CD4-positive, alpha-beta T cell treated with Interleukin-4 for 1 hour (primary cell): Measurements from ENCODE around the gene RIN3.

Experiments
- DNase-seq, 2 donors: peaks; one replicate each; pipeline ENCODE4 v3.0.0-alpha.2; 2020 to 2022

The RIN3 gene

DNA sequence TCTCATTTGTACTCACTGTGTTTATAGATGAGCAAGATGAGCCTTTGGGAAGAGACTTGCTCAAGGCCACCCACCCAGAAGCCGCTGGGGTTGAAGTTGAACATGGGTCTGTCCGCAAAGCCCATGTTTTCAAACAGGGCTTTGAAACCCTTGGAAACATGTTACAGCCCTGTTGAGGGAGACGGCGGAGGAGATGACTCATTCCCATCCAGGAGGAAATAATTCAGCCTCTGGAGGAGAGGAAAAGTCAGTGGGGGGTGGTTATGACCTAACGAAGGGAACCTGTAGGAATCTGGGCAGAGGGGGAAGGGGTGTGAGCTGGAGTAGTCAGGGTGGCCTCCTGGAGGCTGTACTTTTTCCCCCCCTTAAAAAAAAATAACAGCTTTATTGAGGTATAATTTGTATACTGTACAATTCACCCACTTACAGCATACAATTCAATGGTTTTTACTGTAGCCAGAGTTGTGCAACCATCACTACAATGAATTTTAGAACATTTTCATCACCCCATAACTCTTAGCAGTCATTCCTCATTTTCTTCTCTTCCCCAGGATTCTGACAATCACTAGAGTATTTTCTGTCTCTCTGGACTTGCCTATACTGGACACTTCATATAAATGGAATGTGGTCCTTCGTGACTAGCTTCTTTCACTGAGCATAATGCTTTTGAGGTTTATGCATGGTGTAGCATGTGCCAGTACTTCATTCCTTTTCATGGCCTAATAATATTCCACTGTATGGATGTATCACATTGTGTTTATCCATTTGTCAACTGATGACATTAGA lies 1.9 kb upstream of the RIN3 start:
- DNase-seq, result no peak

DNA sequence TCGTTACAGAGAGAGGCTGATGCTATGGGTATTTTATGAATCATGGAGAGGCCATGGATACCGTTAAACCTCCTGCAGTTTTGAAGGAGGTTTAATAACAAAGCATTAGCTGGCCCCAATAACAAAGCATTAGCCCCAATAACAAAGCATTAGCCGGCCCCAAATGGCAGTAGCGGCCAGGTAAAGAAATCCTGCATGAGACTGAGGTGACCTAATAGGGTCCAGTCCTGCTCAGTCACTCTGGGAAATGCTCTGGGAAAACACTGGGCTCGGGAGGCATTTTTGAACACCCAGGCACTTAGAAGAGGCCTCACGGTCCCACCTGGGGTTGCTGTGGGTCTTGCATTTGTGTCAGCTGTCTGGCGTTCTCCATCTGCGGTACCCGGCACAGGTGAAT lies 776 bp upstream of the RIN3 start:
- no peak for DNase-seq

DNA sequence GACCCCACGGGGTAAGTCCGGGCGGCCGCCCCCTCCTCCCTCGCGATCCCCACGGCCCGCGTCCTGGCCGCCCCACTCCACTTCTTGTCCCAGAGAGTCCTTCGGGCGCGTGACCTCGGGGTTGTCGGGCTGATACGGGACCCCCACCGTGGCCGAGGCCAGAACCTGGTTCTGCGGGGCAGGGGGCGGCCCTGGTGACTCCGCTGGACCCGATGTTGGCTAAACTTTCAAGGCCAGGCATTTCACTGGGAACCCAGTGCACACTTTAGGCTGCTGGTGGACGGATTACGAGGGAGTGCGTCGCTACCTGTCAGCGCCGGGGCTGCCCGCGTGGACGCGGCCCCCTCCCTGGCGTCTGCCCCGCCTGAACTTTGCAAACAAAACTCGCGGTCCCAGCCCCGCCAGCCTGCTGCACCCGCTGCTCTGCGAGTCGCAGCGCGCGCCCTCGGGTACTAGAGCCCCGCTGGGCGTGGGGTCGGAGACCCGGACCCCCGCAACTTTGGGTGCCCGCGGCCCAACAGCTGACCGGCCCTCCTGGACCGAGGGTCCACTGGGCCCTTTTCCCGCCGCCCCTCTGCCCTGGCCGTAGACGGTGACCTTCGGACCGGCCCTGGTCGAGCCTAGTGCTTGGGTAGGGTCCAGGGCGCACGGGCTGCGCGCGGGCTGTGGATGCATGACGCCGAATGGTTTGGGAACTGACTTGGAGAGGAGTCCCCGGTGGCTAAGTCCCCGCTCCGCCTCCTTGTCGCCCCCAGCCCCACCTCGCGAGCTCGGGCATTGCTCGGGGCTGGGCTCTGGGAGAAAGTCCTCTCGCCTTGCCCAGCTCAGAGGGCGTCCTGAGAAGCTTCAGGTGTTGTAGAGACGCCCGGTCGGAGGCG lies 624 bp downstream of the RIN3 start:
- no peak for DNase-seq

DNA sequence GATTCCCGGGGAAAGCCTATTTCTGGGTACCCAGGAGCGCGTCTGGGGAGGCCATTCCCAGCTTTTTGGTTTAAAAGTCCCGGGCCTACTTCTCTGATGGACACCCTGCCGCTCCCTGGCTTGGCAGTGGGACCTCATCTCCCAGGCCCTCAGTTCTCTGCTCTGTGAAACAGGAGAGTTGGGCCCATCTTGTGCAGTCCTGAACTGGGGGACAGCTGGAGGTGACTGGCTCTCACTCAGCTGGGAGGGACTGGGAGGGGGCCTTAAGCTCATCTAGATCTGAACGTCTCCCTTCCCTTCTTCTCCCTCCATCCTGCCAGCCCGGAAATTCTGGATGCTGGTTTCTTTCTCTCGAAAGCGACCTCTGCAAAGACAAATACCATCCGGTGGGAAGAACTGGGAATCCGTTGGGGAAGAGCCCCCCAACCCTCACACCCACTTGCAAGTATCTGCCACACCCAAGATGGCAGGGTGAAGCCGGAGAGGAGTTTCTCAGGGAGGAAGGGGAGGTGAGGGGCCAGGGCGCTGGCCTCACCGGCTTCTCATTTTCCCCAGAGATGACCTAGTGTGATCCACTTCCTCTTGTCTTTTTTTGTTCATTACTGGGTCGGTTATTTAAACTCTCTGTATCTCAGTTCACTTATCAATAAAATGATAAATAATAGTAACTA lies 1.4 kb downstream of the RIN3 start:
- DNase-seq, result no peak

GRCh38 chr14:92515546-92516343 lies 2.2 kb downstream of the RIN3 start:
- no peak for DNase-seq

GRCh38 chr14:92516344-92516965 lies 2.9 kb downstream of the RIN3 start:
- DNase-seq, result no peak

DNA sequence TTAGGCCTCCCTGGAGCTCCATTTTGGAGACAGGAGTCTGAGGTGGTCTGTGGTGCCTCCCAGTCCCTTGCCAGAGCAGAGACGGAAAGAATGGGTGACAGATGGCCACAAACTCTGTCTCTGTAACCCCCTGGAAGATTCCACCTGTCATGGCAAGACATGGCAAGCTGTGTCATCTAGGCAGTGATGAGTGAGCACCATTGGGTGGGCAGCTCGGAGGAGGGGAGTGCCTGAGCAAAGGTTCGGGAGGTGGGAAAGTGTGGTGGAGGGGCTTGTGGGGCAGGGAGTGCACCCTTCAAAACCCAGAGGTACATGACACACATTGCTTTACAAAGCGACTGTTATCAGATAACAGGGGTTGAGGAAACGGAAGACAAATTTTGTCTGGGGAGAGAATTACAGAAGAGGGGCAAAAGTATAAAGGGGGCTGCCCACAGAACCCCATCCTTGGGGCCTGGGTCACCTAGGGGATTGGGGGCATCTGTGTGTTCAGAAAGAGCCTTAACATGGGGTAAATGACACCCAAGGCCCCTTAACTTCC lies 3.5 kb downstream of the RIN3 start:
- DNase-seq, result no peak

DNA sequence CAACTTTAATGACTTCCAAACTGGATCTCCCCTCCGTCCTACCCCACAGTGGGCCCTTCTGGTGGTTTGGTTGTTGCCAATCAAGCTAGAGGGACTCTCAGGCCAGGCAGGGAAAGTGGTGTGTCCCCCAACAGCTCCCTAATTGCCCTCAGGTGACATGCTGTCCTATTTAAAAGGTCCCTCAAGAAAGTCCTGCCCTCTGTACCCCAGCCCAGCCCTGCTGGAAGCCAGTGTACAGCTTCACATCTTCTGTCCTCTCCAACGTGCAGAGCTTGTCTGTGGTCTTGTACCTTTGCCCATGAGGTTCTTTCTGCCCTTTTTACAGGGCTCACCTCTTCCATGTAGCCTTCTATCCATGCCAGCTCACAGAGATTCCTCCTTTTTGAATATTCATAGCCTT lies 4.2 kb downstream of the RIN3 start:
- DNase-seq, result no peak

GRCh38 chr14:92519246-92520101 lies 5.9 kb downstream of the RIN3 start:
- DNase-seq, result no peak

GRCh38 chr14:92520102-92521057 lies 6.8 kb downstream of the RIN3 start:
- DNase-seq, result peak in 1 of 2 donors; percentile 53

- DNase-seq, result no peak
Measured at GRCh38 chr14:92521058-92521415, 7.5 kb downstream of the RIN3 start.

DNA sequence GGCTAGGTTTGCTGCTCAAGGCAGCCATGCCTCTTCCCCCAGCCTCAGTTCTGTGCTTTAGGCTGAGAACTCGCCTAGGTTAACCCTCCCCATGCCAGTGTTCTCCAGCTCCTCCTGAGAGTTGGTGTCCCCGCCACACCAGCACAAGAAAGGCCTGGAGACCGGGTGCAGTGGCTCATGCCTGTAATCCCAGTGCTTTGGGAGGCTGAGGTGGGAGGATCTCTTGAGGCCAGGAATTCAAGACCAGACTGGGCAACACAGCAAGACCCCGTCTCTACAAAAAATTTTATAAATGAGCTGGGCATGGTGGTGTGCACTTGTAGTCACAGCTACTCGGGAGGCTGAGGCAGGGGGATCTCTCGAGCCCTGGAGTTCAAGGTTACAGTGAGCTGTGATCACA lies 10.2 kb downstream of the RIN3 start:
- no peak for DNase-seq

DNA sequence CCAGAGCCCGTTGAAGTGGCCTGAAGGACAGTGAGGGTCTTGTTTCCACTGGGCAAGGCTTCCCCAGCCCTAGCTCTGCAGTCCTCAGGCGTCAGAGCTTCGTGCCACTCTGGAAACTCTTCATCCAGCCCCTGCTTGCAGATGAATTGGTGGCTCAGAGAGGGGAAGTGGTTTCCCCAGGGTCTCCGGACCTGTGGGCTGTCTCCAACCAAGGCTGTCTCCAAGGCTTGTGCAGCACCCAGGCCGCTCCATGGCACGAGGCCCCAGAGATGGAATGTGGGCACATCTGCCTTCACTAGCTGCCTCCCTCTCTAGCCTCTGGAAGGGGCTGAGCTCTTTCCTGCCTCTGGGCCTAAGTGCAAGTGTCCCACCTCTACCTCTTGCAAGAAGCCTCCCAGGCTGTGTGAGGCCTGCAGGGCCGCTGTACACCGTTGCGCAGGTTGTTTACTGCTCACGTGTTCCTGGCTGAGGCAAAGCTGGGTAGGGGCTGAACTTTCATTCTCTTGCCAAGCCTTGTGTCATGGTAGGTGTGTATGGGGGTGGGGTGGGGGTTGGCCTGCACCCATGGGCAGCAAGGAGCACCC lies 11.1 kb downstream of the RIN3 start:
- no peak for DNase-seq

GRCh38 chr14:92525322-92526095 lies 11.9 kb downstream of the RIN3 start:
- no peak for DNase-seq

- DNase-seq, result no peak
Measured at GRCh38 chr14:92527721-92528120, 14.1 kb downstream of the RIN3 start.

- DNase-seq, result no peak
Measured at GRCh38 chr14:92528486-92529100, 15.0 kb downstream of the RIN3 start.

- DNase-seq, result no peak
Measured at GRCh38 chr14:92529903-92530302, 16.3 kb downstream of the RIN3 start.
